Right renal cortex interstitium (tissue), 3 donors: ENCODE data around the gene SMCO2. TPM values are rescaled to one million over a fixed set of nuclear protein-coding genes. Genes with fewer than 3 reads are reported as not detected.

Source experiments
- DNase-seq, 3 donors: peaks; one replicate each; pipeline ENCODE4 v3.0.0-alpha.2; 2013; ENCODE audit warnings: low read depth in 3 of 3, low spot score in 2 of 3
- polyA plus RNA-seq, 3 donors: library from polyadenylated mRNA; unstranded; fragments of 120-200 nt; gene quantifications; one replicate each; pipeline ENCODE4 v1.2.1, GENCODE V29; 2013; ENCODE audit not compliant: insufficient read length in 3 of 3

Gene SMCO2
- polyA plus RNA-seq, 3 donors: 0.31 to 0.37 TPM; not detected in 1

DNA sequence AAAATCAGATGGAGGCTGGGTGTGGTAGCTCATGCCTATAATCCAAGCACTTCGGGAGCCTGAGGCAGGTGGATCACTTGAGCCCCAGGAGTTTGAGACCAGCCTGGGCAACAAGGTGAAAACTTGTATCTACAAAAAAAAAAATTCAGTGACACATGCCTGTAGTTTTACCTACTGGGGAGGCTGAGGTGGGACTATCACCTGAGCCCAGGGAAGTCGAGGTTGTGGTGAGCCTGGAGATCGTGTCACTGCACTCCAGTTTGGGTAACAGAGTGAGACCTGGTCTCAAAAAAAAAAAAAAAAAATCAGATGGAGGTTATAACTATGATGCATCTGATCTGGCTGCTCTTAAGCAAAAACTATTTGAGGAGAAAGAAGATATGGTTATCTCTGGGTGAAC is 50.9 kb downstream of the SMCO2 start:
- DNase-seq: no peak

DNA sequence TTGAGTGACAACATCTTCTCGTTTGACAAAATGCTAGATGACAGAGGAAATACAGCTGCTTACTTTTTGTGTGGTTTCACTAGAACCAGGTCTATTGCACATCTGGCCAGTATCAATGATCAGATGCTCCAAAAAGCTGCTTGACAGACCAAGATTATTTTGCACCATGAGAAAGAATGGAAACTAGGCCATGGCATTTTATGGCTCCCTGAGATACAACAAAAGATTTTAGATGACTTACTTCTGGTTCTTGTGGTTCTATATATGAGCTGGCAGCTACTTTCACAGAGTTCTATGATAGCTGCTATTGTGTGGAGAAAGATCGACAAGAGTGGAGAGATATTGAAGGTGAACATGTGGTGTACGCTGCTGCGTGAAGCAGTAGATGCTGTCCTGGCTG is 51.6 kb downstream of the SMCO2 start:
- DNase-seq: no peak

DNA sequence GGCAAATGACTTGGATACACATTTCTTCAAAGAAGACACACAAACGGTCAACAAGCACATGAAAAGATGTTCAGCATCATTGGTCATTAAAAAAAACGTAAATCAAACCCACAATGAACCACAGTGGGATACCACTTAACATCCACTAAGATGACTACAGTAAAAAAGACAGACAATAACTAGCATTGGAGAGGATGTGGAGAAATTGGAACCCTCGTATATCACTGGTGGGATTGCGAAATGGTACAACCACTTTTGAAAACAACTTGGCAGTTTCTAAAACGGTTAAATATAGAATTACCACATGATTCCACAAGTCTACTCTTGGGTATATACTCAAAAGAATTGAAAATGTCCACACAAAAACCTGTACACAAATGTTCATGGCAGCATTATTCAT is 52.2 kb downstream of the SMCO2 start:
- DNase-seq: no peak

DNA sequence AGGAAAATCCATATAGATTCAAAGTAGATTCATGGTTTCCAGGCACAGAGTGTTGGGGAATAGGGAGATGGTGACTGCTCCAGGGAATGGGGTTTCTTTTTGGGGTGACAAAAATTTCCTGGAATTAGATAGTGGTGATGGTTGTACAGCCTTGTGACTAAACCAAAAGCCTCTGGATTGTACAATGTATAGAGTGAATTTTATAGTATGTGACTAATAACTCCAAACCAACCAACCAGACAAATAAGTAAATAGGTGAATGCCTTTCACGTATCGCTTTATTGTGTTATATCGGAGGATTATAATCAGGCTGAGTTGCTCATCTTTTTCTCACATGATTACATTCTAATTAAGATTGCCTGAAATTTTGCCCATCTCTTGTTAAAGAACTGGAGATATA is 52.8 kb downstream of the SMCO2 start:
- DNase-seq: no peak

DNA sequence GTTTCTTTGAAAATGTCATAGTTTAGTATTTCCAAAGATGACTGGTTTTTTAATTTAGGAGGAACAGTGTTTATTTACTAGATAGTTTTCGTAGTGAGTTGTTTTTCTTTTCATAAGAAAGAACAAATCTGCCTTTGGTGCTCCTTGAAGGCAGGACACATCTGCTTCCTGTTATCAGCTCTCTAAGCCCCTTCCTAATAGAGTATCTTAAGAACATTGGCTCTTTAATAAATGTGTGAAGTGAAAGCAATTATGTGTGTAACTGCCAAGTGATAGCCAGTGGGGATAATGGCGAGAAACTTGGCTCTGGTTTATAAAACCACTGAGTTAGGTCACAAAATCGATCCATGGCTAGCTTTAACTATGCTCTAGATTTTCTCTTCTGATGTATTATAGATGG is 54.0 kb downstream of the SMCO2 start:
- DNase-seq: no peak

DNA sequence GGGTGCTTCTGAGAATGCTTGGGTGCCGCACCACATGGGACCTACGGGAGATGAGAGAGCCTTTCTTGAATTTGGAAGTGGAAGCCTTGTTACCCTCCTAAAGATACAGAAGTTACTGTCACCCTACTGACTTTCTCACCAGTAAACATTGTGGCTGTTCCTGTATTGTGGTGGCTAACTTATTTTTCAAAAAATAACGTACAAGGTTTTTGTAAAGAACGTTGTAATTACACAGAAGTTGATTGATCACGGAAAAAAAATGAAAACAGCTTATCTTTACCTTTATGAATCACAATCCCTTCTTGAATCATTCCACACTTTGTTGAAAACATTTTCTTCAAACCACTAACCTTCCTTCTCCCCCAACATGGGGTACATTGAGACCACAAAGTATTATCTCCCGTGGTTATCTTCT is 55.5 kb downstream of the SMCO2 start:
- DNase-seq: no peak

DNA sequence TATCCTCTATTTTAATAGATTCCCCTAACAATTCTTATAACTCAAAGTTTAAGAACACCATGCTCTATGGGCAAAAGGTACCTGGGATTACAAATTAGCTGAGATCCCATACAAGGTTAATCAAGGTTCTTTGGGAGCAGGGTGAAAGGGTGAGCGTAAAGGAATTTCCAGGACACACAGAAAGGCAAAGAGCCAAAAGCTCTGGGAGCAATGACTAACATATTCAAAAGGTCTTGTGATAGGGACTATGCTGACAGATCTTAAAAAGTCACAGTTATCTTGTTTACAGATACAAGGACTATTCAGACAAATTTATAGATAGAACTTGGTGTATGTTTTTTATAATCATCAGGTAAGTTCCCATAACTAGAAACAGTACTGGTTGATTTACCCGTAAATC is 58.0 kb downstream of the SMCO2 start:
- no peak for DNase-seq

DNA sequence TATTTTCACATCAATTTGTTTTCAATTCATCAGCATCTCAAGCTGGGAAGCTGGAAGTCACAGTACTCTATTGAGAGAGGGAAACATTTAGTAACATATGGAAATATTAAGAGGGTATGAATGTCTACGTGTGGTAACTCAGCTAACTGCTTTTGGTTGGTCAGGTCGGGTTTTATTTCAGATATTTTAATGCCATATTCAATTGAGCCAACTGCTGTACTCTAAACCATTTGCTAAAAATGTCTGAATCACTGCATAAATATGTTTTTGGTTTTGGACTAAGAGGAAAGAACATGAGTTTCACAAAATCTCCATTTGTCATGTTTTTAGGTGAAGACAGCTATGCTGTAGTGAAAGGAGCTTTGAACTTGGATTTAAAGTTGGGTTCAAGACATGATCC is 58.6 kb downstream of the SMCO2 start:
- no peak for DNase-seq

DNA sequence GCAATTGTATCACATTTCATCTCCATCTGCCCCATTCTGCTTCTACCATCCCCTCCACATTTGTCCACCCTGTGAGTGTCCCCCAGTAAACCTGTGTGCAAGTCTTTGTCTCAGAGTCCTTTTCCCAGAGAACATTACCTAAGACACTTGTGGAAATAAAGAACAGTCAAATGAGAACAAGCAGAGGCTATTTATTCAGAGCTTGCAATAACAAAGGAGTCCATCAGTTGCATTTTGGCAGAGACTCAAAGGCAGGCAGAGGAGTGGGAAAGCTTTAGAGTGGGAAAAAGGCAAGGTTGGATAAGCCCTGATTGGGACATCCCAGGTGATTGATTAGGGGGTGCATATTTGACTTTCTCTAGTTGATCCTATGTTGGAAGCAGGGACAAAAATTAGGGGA is 59.2 kb downstream of the SMCO2 start:
- DNase-seq: no peak

DNA sequence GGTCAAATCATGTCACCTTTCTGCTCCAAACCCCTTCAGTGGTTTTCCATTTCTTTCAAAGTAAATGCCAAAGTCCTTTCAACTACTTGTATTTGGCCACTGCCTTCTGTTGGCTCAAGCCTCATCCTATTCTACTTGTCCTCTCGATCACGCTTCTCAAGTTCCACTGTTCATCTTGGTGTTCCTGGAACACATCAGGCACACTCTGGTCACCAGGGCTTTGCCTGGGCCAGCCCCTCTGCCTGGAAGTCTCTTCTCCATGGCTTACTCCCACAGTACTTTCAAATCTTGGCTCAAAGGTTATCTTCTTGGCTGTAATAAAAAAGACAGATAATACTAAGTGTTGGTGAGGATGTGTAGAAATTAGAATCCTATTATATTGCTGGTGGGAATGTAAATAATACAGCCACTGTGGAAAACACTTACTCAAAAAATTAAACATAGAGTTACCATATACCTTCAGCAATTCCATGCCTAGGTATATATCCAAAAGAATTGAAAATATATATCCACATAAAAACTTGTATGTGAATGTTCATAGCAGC is 60.2 kb downstream of the SMCO2 start:
- no peak for DNase-seq

DNA sequence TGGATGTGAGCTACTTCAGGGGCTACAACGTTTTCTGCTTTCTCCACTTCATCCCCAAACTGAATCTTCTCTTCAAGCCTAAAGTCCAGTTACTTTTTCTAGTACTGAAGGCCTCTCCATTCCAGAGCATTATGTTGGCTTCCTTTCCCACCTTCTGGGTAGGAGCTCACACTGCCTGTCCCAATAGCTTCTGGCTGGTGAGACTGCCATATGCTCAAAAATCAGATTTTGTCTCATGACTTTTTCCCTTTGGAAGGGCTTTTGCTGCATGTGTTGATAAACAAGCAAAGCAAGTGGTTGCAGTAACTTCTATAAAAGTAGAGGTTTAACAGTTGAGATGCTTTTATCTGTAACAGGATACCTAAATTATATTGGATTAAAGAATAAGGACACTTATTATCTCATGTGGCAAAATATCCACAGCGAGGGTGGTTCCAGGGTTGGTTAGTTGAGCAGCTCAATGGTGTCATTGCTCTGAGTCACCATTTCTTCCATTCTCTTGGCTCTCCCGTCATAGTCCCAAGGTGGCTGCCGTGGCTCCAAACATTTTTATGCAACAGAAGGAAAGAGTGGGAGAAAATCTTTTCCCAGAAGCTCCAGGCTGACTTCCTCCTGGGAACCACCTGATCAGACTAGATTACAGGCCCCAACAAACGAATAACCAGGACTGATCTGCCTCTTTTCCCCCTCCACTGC is 62.3 kb downstream of the SMCO2 start:
- DNase-seq: no peak

DNA sequence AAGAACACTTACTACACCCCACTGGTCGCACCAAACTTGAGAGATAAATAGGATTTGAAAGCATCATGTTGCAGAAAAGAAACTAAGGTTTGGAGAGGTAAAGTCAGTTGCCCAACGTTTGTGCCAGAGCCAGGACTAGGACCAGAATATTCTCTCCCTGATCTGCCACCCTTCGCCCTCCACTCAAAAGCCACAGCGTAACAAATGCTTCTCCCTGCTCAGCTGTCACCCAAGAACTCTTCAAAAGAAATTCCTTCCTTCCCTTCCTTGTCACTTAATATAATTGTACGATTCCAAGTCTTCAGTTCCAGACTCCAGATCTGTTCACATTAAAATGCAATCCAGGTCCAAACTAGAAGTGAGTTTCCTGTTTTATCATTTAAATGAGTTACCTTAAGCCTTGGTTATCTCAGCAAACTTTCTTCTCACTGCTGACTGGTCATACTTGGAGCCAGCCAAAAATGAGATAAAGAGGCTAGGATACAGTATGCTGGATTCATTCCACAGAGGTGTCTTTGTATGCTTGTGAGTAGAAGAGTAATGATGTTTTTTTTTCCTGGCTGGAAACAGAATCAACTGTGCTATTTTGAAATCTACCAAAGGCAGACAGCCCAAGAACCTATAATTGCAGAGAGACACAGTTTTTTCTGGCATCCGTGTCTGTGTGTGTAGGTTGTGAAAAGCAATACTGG is 64.6 kb downstream of the SMCO2 start:
- DNase-seq: no peak

DNA sequence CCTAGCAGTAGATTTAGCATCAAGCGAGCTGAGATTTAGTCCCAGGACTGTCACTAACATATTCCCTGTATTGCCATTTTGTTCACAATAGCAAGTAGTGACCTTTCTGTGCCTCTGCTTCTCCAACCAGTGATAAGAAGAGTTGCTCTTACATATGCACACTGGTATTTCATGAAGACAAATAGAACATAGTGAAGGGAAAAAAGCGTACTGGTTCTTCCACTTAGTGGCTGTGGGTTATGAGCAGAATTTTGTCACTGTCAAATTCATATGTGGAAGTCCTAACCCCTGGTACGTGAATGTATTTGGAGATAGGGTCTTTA is 65.1 kb downstream of the SMCO2 start:
- no peak for DNase-seq

DNA sequence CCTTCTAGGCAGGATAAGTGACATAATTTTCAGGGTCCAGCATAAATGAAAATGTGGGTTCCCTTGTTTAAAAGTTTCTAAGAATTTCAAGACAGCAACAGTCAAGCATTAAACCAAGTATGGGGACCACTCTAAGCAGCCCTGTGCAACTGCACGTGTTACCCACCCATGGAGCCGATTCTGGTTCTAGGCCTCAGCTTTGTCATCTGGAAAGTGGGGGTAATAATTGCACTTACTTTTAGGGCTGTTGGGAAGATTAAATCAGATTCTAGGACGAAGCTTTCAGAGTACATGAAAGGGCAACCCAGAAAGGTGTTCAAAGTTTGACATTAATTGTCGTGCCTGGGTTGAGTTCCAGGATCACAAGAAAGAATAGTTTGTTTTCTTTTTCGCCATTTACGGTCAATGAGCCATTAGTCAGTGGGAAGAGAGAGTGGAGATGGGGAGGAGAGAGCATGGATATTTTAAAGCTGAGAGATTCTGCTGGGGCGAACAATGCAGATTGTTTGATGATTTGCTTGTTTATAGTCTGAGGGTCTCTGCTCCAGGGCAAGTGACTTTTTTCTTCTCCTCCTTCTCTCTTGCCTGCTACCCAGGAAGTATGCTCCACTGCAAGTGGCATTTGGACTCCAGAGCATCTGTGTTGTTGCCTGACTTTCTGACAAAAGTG is 66.8 kb downstream of the SMCO2 start:
- no peak for DNase-seq

DNA sequence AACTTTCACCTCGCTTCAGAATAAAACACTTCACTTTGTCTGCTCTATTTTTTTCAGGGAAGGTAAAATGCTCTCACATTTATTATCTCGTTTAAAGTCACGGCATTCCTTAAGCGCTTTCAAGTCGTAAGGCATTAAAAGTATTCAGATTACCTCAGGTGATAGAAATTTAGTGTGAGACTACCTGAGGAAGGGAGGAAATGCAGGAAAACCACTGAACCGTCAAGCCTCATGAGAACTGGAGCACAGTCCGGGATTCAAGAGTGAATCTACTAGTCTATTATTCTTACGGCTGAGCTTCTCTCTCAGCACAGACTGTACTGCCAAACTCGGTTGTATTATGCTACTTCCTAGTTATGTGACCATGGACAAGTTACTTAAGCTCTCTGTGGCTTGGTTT is 69.1 kb downstream of the SMCO2 start:
- DNase-seq: peak in 1 of 3 donors; percentile 47

DNA sequence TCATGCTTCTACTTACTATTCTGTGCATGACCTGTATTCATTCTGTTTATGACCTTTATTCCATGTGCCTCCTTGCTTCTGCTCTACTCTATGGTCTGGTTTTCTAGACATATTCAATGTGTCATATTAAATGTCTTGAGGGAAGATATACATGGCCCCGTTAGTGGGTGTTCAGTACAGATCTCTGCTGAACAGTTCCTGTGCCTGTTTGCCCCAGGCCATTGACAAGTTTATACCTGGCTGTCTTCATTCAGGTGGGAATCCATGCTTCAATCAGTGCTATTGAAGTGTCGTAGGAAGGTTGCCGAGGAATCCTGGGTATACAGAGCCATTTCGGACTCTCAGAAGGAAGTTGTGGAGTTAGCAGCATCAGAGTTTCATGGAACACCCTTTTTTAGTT is 70.1 kb downstream of the SMCO2 start:
- DNase-seq: no peak

DNA sequence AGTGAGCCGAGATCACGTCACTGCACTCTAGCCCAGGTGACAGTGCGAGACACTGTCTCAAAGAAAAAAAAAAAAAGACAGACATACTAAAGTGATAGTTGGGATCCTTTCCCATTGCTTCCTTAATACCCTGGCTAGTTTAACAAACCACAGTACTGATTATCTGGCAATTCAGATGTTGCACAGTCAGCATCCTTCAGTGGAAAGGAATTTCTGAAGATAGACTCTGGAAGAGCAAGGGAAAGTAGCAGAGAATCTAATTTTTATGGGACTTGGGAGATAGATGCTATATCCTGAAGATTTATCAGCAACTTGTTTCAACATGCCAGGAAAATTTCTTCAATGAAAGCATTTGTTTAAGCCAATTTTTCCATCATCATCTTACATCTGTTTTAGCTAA is 71.0 kb downstream of the SMCO2 start:
- no peak for DNase-seq

DNA sequence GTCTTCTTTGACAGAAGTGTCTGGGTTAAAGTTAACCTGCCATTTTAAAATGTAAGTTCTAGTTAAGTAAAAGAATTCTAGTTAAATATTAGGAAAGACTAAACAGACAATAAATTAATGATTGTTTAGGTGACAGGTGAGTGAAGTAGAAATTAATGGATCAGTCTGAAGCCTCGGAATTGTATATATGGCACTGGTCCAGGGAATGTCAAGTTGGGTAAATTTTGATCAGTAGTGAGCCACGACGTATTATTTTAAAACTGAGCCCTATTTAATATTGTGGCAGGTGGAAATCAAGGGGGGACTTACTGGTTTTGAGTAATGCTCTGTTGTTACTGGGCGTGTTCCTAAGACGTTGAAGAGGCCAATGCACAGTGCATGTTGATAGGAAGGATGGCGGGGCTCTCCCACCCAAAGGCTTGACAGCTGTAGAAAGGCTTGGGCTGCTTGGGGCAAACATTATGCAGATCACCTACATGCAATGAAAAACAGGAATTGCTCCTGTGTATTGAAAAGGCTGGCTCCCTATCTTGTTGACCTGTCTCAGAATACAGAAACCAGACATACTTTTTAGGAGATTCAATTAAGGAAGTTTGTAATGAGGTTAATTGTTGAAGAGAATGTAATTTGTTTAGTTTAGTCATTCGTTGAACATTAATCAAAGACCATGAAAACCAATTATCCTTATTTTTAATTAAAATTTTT is 71.6 kb downstream of the SMCO2 start:
- no peak for DNase-seq

DNA sequence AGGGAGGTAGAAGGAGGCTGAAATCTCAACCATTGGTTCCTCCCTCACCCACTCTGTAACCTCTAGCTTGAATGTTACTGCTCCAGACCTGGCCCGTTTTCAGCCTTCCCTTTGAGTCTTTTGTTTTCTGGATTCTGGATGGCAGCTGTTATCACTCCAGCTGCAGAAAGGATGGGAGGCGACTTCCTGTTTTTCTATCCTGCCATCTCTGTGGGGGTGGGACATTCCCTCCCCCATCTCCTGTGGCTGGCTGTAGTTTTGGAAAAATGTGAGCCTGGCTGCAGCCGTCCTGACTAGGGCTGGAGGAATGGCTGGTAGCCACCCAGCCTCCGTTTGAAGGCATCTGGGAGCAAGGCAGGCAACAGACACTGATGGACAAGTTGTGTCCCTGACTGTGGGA is 74.5 kb downstream of the SMCO2 start:
- DNase-seq: no peak

DNA sequence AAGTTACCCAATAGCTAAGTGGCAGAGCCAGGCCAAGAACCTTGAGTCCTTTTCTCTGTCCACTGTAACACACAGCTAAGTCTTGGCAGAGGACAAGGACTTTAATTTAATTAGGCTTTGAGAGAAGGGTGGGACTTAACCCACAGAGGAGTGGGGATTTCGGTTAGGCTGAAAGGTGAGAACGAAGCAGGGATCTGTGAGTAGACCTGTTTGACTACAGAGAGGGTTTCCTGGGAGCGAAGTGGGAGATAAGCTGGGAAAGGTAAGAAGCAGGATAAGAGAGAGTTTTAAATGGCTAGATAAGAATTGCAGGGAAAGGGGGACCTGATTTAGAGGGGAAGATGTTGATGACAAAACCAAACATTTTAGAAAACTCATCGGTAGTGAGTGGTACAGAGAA is 75.4 kb downstream of the SMCO2 start:
- DNase-seq: no peak

DNA sequence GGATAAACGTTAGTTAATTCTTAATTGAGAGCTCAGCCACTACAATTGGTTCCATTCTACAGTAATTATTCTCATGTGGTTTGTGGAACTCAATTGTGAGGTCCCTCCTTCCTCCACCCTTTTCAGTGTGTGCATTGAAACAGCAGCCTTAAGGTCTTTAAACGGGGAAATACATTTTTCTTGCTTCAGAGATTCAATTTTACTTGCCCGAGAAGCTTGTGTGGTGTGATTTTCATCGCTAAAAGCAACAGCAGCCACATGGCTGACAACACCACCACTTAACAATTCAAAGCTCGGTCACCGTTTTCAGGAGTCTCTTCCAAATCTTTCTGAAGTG is 76.7 kb downstream of the SMCO2 start:
- peak in 1 of 3 donors; percentile 66 for DNase-seq
